Endothelial cell of umbilical vein (primary cell): ENCODE data around the gene INTS2.

Experiments
- EZH2 ChIP-seq: IDR thresholded peaks from 2 replicates; pipeline ENCODE4 v1.6.1; 2012; ENCODE audit warnings: borderline replicate concordance, low read depth, mild to moderate bottlenecking, moderate library complexity, low read length, inconsistent platforms; ENCODE audit not compliant: severe bottlenecking
- JUN ChIP-seq: IDR thresholded peaks from 2 replicates; pipeline ENCODE4 v1.6.1; 2011; ENCODE audit warnings: borderline replicate concordance, low read depth; ENCODE audit not compliant: insufficient read length, insufficient read depth
- POLR2A ChIP-seq: IDR thresholded peaks from 2 replicates; pipeline ENCODE4 v1.6.1; 2012; ENCODE audit warnings: low read depth, mild to moderate bottlenecking, control low read depth, low read length
- TF ChIP-seq, protein P1 (sequence below), 2 donors: IDR thresholded peaks; 1 replicate in 1 of 2; 2 replicates in 1 of 2; pipeline ENCODE4 v1.5.1; 2011; ENCODE audit warnings: low read length in 2 of 2, mild to moderate bottlenecking in 2 of 2, moderate library complexity in 2 of 2, control low read depth in 1 of 2, inconsistent platforms in 1 of 2, low read depth in 1 of 2; ENCODE audit not compliant: insufficient read depth in 1 of 2; ENCODE audit errors: extremely low read depth in 1 of 2

GRCh38 chr17:61847659-61848058 is 80.1 kb downstream of the INTS2 start:
- TF ChIP-seq EZH2 (no peak), JUN (no peak), POLR2A (no peak)
- TF ChIP-seq, protein P1, sequence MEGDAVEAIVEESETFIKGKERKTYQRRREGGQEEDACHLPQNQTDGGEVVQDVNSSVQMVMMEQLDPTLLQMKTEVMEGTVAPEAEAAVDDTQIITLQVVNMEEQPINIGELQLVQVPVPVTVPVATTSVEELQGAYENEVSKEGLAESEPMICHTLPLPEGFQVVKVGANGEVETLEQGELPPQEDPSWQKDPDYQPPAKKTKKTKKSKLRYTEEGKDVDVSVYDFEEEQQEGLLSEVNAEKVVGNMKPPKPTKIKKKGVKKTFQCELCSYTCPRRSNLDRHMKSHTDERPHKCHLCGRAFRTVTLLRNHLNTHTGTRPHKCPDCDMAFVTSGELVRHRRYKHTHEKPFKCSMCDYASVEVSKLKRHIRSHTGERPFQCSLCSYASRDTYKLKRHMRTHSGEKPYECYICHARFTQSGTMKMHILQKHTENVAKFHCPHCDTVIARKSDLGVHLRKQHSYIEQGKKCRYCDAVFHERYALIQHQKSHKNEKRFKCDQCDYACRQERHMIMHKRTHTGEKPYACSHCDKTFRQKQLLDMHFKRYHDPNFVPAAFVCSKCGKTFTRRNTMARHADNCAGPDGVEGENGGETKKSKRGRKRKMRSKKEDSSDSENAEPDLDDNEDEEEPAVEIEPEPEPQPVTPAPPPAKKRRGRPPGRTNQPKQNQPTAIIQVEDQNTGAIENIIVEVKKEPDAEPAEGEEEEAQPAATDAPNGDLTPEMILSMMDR (IDR thresholded peaks at IDR 0.05; ENCODE audit: extremely low read depth in 1 of 2, insufficient read depth in 1 of 2, low read depth in 1 of 2, low read length in 2 of 2), result no peak
